Stimulated activated CD8-positive, alpha-beta memory T cell treated with anti-CD3 and anti-CD28 coated beads, Interleukin-15, amount 100 ng/mL, for 48 hours (primary cell): ENCODE results near the gene PSMG1.
"Not testable (repeated sequence)": the region's sequence is repeated elsewhere in the genome, so short reads cannot be mapped to it uniquely, and the experiment has no call there.

Experiments used
- DNase-seq, 2 donors: peaks; one replicate each; pipeline ENCODE4 v3.0.0-alpha.2; 2020; ENCODE audit warnings: low read depth in 2 of 2

The PSMG1 gene

GRCh38 chr21:39188521-39189139 is 5.4 kb upstream of the PSMG1 start:
- DNase-seq: no peak

GRCh38 chr21:39187141-39187540 is 3.9 kb upstream of the PSMG1 start:
- DNase-seq: no peak

DNA sequence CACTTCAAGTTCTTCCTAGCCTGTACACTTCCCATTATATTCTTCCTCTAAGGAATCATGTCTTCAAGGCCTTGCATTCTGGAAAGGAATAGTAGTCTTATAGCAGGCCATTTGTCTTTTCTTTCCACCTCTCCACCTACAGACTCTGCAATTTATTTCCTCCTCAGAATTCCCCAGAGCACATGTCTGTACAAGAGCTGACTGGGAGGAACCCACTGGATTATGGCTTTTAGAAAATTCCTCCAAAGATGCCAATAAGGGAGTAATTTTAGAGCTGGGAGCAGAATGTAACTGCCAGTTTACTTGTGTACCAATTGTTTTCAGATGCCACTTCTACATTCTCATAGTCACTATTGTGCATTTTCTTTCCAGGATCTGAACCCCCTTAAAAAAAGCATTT is 3.4 kb upstream of the PSMG1 start:
- DNase-seq: no peak

GRCh38 chr21:39185157-39185556 is 1.9 kb upstream of the PSMG1 start:
- DNase-seq: no peak

- no peak for DNase-seq
These were observed 1.1 kb upstream of the PSMG1 start for GRCh38 chr21:39184050-39184980.

DNA sequence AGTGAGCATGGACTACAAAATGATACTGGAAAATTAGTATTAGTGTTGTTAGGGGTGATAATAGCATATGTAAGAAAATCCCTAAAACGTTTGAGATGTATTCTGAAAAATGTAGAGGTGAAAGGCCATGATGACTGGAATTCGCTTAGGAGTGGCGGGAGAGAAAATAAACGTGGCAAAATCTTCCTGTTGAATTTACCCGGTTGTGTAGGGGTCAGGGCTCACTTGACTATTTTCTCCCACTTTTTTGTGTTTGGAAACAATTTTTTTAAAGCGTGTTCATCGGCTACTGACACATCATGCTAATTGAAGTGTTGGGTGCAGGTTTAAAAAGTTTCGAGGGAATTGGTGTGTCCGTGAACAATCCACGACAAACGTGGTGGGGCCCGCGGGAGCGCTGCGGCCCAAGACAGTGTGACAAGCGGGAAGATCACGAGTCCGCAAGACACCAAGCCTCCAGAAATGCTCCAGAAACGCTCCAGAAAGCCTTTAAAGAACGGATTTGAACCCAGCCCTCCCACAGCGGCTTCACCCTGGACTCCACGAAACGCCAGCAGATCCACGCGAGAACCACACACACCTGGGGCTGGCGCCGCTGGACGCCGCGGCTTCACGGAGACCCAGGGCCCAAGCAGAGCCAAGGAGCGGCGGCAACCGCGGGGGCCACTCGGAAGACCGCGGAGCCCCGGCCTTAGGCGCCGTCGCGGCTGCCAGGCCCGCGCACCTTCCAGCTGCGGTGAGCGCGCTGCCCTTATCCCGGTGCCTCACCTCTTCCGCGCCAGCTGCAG is 573 bp downstream of the PSMG1 start:
- no peak for DNase-seq

- no peak for DNase-seq
These were observed 1.2 kb downstream of the PSMG1 start for GRCh38 chr21:39182016-39182415.

DNA sequence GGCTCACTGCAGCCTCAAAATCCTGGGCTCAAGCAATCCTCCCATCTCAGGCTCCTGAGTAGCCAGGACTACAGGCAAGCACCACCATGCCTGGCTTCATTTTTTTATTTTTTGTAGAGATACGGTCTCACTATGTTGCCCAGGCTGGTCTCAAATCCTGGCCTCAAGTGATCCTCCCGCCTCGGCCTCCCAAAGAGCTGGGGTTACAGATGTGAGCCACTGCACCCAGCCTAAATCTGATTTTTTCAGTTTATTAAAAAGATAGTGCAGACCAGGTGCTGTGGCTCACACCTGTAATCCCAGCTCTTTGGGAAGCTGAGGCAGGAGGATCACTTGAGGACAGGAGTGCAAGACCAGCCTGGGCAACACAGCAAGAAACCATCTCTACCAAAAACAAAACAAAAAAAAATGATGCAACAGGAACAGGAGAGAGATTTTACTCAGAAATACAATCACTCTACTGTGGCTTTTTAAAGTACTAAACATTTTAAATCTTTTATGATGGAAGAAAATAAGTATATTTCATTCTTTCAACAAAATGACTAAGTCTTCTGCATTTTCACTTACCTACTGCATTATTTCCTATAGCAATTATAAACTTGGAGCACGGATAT is 1.9 kb downstream of the PSMG1 start:
- DNase-seq: no peak

DNA sequence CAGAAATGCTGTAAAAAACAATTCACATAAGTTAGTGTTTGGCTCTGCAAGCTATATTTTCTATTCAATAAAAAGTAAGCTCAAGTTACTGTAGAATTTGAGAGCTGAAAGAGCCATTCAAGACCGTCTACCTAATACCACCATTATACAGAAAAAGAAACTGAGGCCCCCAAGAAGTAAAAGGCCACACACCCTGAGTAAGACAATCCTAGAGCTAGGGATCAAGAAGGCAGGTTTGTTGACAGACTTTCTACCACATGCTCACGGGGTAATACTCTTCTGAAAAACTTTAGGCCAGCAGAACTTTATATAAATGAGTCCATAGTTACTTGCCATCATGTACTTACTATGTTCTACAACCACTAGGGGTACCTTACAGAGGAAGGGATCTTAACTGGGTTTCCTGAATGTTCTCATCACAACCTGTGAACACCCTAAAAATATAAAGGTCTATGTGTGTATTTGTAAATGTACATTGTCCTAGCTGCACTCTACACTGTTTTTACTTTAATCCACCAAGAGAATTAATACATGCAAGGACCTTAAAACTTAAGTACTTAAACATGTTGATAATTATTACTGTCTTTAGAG is 2.7 kb downstream of the PSMG1 start:
- DNase-seq: no peak

- no peak for DNase-seq
These were observed 4.8 kb downstream of the PSMG1 start for GRCh38 chr21:39178421-39178820.

DNA sequence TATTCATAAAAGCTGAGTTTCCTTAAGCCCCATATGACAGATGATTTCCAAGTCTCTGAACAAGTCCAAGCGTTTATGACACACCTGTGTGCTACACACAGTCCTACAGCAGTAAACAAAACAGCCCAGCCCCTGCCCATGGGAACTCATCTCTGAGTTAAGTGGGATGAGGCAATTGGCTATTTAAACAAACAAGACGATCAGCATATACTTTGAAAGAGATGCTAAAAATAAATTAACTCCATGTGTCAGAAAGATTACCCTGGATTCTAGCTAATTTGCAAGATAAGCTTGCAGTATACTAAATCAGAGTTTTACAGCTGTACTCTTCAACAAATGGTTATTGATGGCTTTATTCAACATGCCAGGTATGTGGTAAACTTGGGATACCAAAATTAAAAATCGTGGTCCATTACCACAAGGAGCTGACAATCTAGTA is 7.0 kb downstream of the PSMG1 start:
- no peak for DNase-seq

DNA sequence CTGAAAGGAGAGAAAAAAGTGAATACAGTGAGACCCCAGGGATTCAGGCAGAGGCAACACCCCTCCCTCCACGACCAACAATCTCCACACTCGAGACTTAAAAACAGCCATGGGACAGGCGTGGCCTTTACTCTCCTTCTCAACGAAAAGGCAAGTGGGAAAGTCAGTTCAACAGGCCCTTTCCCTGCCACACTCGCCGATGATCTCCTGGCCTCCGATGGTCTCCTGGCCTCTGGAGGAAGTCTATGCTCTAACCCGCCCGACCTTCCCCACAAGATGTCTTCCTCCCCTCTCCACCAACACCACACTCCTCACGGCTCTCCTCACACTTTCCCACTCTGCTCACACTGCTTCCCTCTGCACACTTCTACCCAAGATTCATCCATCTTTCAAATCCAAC is 7.6 kb downstream of the PSMG1 start:
- no peak for DNase-seq

DNA sequence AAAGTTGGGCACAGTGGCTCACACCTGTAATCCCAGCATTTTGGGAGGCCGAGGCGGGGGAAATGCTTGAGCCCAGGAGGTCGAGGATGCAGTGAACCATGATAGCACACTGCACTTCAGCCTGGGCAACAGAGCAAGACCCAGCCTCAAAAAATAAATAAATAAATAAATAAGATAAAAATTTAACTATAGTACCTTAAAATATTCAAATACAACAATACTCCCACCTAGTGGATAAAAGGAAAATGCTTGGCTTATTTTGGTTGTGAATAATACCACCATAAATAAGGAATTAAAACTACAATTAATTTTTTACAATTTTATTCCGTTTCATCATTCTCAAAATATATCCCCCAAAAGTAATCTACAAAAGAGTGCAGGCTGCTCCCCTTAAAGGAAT is 8.1 kb downstream of the PSMG1 start:
- DNase-seq: no peak

DNA sequence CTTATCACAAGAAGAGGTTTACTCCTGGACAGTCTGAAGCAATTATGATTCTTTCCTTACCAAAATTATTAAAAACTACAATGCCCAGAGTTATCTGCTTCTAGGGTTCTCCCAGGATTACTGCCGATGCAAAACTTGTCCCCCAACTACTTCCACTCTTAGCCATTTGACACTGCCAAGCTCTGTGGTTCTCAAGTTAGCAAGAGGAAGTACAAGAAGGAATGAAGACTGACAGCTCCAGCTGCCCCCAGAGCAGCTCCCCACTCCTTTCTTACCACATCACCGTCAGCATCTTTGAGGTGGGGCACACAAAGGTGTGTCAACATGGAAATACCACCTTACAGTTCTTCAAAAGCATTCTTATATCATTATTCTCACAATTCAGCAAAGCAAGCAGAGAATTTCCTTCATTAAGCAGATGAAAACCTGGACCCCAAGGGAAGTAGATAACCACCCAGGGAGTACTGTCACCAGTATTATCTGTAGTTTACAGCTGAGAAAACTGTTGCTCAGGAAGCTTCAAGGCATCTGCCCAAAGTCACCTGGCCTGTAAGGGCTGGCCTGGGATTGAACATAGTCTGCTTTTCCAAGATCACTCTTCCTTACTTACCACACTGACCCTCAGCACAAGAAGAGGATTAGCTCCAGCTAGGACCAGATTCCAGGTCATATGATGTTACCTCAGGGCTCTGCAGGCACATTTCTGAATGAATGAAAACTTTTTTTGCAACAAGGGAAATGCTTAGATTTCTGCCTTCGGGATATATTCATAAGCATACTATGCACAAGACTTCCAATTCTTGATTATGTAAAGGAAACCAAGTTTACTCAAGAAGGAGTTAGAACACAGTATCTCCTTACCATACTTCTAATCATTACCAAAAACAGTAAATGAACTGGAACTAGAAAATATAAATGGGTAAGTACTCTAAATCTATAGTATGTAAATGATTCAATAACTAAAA is 9.3 kb downstream of the PSMG1 start:
- DNase-seq: no peak

DNA sequence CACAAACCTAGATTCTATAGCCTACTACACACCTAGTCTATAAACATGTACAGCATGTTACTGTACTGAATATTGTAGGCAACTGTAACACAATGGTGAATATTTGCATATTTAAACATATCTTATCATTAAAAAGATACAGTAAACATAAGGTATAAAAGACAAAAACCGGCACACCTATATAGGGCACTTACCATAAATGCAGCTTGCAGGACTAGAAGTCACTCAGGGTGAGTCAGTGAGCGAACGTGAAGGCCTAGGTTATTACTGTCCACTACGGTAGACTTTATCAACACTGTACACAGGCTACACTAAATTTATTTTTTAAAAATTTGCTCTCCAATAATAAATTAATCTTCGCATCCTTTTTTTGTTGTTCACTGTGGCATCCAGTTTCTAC is 13.3 kb downstream of the PSMG1 start:
- DNase-seq: no peak

DNA sequence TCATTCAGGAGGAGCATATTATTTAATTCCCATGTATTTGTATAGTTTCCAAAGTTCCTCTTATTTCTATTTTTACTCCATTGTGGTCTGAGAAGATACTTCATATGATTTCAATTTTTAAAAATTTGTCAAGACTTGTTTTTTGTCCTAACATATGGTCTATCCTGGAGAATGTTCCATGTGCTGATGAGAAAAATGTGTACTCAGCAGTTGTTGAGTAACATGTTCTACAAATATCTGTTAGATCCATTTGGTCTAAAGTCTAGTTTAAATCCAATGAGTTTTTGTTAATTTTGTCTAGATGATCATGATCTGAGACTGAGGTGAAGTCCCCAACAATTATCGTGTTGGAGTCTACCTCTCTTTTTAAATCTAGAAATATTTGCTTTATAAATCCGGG is 14.5 kb downstream of the PSMG1 start:
- no peak for DNase-seq

- no peak for DNase-seq
These were observed 18.7 kb downstream of the PSMG1 start for GRCh38 chr21:39164523-39164922.

- DNase-seq: no peak
These were observed 22.2 kb downstream of the PSMG1 start for GRCh38 chr21:39161064-39161463.

GRCh38 chr21:39159342-39160063 is 23.7 kb downstream of the PSMG1 start:
- no peak for DNase-seq

DNA sequence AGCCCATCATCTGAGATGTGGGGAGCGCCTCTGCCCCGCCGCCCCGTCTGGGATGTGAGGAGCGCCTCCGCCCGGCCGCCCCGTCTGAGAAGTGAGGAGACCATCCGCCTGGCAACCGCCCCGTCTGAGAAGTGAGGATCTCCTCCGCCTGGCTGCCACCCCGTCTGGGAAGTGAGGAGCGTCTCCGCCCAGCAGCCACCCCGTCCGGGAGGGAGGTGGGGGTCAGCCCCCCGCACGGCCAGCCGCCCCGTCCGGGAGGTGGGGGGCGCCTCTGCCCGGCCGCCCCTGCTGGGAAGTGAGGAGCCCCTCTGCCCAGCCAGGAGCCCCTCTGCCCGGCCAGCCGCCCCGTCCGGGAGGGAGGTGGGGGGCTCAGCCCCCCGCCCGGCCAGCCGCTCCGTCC is 26.0 kb downstream of the PSMG1 start:
- DNase-seq: not testable (repeated sequence)
